SK-N-SH treated with all-trans-retinoic acid at 6 μM for 48 hours (cell line): Measurements from ENCODE around the gene GFRA1.

Experiments used
- BACH2 ChIP-seq: fragments of 250-450 bp; sonication (Bioruptor Pico); IDR thresholded peaks from 2 replicates; pipeline ENCODE4 v1.9.0; 2021; ENCODE audit warnings: mild to moderate bottlenecking, borderline replicate concordance
- PATZ1 ChIP-seq: fragments of 250-450 bp; sonication (Bioruptor Pico); IDR thresholded peaks from 2 replicates; pipeline ENCODE4 v1.8.0; 2020; ENCODE audit warnings: mild to moderate bottlenecking, moderate library complexity, borderline replicate concordance
- POU6F1 ChIP-seq: fragments of 250-450 bp; sonication (Bioruptor Pico); IDR thresholded peaks from 2 replicates; pipeline ENCODE4 v1.8.0; 2021; ENCODE audit warnings: low read depth, mild to moderate bottlenecking, moderate library complexity, borderline replicate concordance
- ZC3H10 ChIP-seq: fragments of 250-450 bp; sonication (Bioruptor Pico); IDR thresholded peaks from 2 replicates; pipeline ENCODE4 v1.5.1; 2021; ENCODE audit warnings: mild to moderate bottlenecking, moderate library complexity

GRCh38 chr10:116195039-116195438, 78.0 kb downstream of the GFRA1 start:
- TF ChIP-seq PATZ1 (CRISPR knock-in tag) = no peak
- no peak for TF ChIP-seq ZC3H10
- TF ChIP-seq BACH2 (CRISPR knock-in tag) = no peak
- TF ChIP-seq POU6F1 (CRISPR knock-in tag) = no peak
